Tibial nerve (tissue), 4 donors: ENCODE results near the gene BMP8B. TPM values are rescaled to one million over a fixed set of nuclear protein-coding genes. Genes with fewer than 3 reads are reported as not detected.
"Not testable (repeated sequence)": the region's sequence is repeated elsewhere in the genome, so short reads cannot be mapped to it uniquely, and the experiment has no call there.

Source experiments
- DNase-seq, 2 donors: peaks; one replicate each; pipeline ENCODE4 v3.0.0-alpha.2; 2019; ENCODE audit warnings: low spot score in 2 of 2
- H3K27ac ChIP-seq, 4 donors: fragments of 200-600 bp; sonication (generic) in 3 of 4; one replicate each; pipeline ENCODE4 v1.5.1; 2017 to 2019; ENCODE audit warnings: mild to moderate bottlenecking in 1 of 4
- H3K27me3 ChIP-seq, 2 donors: fragments of 200-600 bp; sonication (generic) in 1 of 2; one replicate each; pipeline versions ENCODE4 v1.5.1 to v1.6.0; 2017 to 2019
- H3K36me3 ChIP-seq, 3 donors: fragments of 200-600 bp; sonication (generic); one replicate each; pipeline ENCODE4 v1.5.1; 2018 to 2019
- H3K4me1 ChIP-seq, 4 donors: fragments of 200-600 bp; sonication (generic) in 3 of 4; one replicate each; pipeline ENCODE4 v1.5.1; 2017 to 2019
- H3K4me3 ChIP-seq, 4 donors: fragments of 200-600 bp; sonication (generic) in 3 of 4; one replicate each; pipeline ENCODE4 v1.5.1; 2017 to 2019; ENCODE audit warnings: mild to moderate bottlenecking in 1 of 4, moderate library complexity in 1 of 4
- H3K9me3 ChIP-seq, 4 donors: fragments of 200-600 bp; sonication (generic) in 3 of 4; one replicate each; pipeline ENCODE4 v1.5.1; 2017 to 2019
- CTCF ChIP-seq, 5 experiments: fragments of 200-600 bp in 3 of 5; fragments of 450-650 bp in 2 of 5; sonication (generic) in 3 of 5; IDR thresholded peaks; one replicate each; pipeline ENCODE4 v1.5.1; 2016 to 2019; ENCODE audit warnings: antibody characterized with exemption in 5 of 5, mild to moderate bottlenecking in 3 of 5, moderate library complexity in 2 of 5
- EP300 ChIP-seq, 2 donors: sonication (generic); formaldehyde crosslinking; IDR thresholded peaks; one replicate each; pipeline ENCODE4 v1.6.1; 2017; ENCODE audit warnings: antibody characterized with exemption in 2 of 2, mild to moderate bottlenecking in 1 of 2
- POLR2A ChIP-seq, 2 donors: fragments of 450-650 bp; IDR thresholded peaks; one replicate each; pipeline ENCODE4 v1.6.1; 2017; ENCODE audit warnings: antibody characterized with exemption in 2 of 2, mild to moderate bottlenecking in 2 of 2, moderate library complexity in 2 of 2
- WGBS, 2 donors: methylation state at CpG; one replicate each; pipeline ENCODE4 v1.1.5; 2018; 5-methylcytosine and 5-hydroxymethylcytosine counted together
- total RNA-seq, 4 donors: library from RNA; depleted of rRNA; stranded (reverse); fragments of >200 nt; gene quantifications; one replicate each; pipeline ENCODE4 v1.1.0, GENCODE V29; 2016

The BMP8B gene
- total RNA-seq, 4 donors from 2014 or later = 13.6 to 33.9 (median 29.5) TPM

GRCh38 chr1:39833121-39833520 is 44.5 kb upstream of the BMP8B start:
- 78% methylated on average over 2 of the region's 2 CpGs for WGBS, 2 donors

GRCh38 chr1:39832294-39832693 is 43.6 kb upstream of the BMP8B start:
- no peak for DNase-seq
- Histone ChIP-seq H3K4me1 (no peaks in the 10 kb centered on the region), H3K27me3 (no peaks in the 10 kb centered on the region), H3K9me3 (no peaks in the 10 kb centered on the region), H3K36me3 (peaks cover 0 to 12% (median 0%) of the 10 kb centered on the region in 3 donors), H3K27ac (no peak overlapping the region), H3K4me3 (no peak overlapping the region)
- TF ChIP-seq POLR2A (IDR thresholded peaks at IDR 0.05) (no peak), EP300 (IDR thresholded peaks at IDR 0.05) (no peak), CTCF (IDR thresholded peaks at IDR 0.05) (no peak)
- 74 to 77% methylated on average over 6 of the region's 6 CpGs for WGBS, 2 donors

More at GRCh38 chr1:39833121-39833520, 44.5 kb upstream of the BMP8B start:
- no peak overlapping the region for H3K27ac ChIP-seq
- no peak overlapping the region for H3K4me3 ChIP-seq
- no peak for DNase-seq
- no peaks in the 10 kb centered on the region for H3K9me3 ChIP-seq
- TF ChIP-seq POLR2A (IDR thresholded peaks at IDR 0.05) (no peak), EP300 (IDR thresholded peaks at IDR 0.05) (no peak), CTCF (IDR thresholded peaks at IDR 0.05) (no peak)
- no peaks in the 10 kb centered on the region for H3K4me1 ChIP-seq
- no peaks in the 10 kb centered on the region for H3K27me3 ChIP-seq
- peaks cover 0 to 18% (median 0%) of the 10 kb centered on the region in 3 donors for H3K36me3 ChIP-seq

GRCh38 chr1:39829791-39830533 is 41.3 kb upstream of the BMP8B start:
- Histone ChIP-seq H3K9me3 (no peaks in the 10 kb centered on the region), H3K4me1 (no peaks in the 10 kb centered on the region), H3K36me3 (no peaks in the 10 kb centered on the region), H3K27ac (no peak overlapping the region), H3K27me3 (no peaks in the 10 kb centered on the region), H3K4me3 (no peak overlapping the region)
- WGBS, 2 donors = 47 to 52% methylated on average over 6 of the region's 6 CpGs
- TF ChIP-seq POLR2A (IDR thresholded peaks at IDR 0.05) (no peak), EP300 (IDR thresholded peaks at IDR 0.05) (no peak), CTCF (IDR thresholded peaks at IDR 0.05) (no peak)
- no peak for DNase-seq

- H3K36me3 ChIP-seq = no peaks in the 10 kb centered on the region
- H3K9me3 ChIP-seq = no peaks in the 10 kb centered on the region
- H3K4me3 ChIP-seq = no peak overlapping the region
- no peak for DNase-seq
- WGBS, 2 donors = 87 to 88% methylated on average over 2 of the region's 2 CpGs
- TF ChIP-seq CTCF (IDR thresholded peaks at IDR 0.05) = no peak
- no peak for TF ChIP-seq POLR2A (IDR thresholded peaks at IDR 0.05)
- no peak for TF ChIP-seq EP300 (IDR thresholded peaks at IDR 0.05)
- H3K27me3 ChIP-seq = no peaks in the 10 kb centered on the region
- H3K4me1 ChIP-seq = no peaks in the 10 kb centered on the region
- no peak overlapping the region for H3K27ac ChIP-seq
Observed at GRCh38 chr1:39828734-39829133, 40.1 kb upstream of the BMP8B start.

- H3K4me3 ChIP-seq, H3K4me1 ChIP-seq, H3K36me3 ChIP-seq, H3K27me3 ChIP-seq, H3K27ac ChIP-seq, H3K9me3 ChIP-seq, DNase-seq: not testable (repeated sequence)
- 84 to 86% methylated on average over 6 of the region's 6 CpGs for WGBS, 2 donors
Observed at GRCh38 chr1:39828255-39828654, 39.6 kb upstream of the BMP8B start.
